ENCODE measurements around the gene XKRX. TPM values are rescaled to one million over a fixed set of nuclear protein-coding genes. Genes with fewer than 3 reads are reported as not detected.

The XKRX gene
- total and polyA plus RNA-seq, 3 experiments from 2014 or later = not detected

GRCh38 chrX:100880368-100880767 lies 48.3 kb downstream of the XKRX start:
- H3K36me3 Mint-ChIP-seq = peaks cover 0 to 1% (median 0%) of the 10 kb centered on the region in 3 donors
- POLR2A ChIA-PET = no interaction called here
- H3K9me3 Mint-ChIP-seq = no peaks in the 10 kb centered on the region
- Histone ChIP-seq H3K9me3 (ENCODE audit: low read length) (no peaks in the 10 kb centered on the region), H3K27me3 (ENCODE audit: insufficient read depth, low read length, poor library complexity, severe bottlenecking) (no peaks in the 10 kb centered on the region), H3K27ac (ENCODE audit: low read depth, low read length) (no peak overlapping the region), H3K4me1 (ENCODE audit: insufficient read depth, low read length) (no peaks in the 10 kb centered on the region), H3K4me3 (ENCODE audit: low read length) (no peak overlapping the region), H3K36me3 (ENCODE audit: insufficient read depth, low read length) (no peaks in the 10 kb centered on the region)
- no peak for DNase-seq
- peaks cover 0 to 4% (median 0%) of the 10 kb centered on the region in 3 donors for H3K4me1 Mint-ChIP-seq
- H3K27ac Mint-ChIP-seq = no peak overlapping the region
- CTCF ChIA-PET = no interaction called here
- peaks cover 5 to 9% of the 10 kb centered on the region in 2 donors for H3K27me3 Mint-ChIP-seq
- H3K4me3 Mint-ChIP-seq = no peak overlapping the region

DNA sequence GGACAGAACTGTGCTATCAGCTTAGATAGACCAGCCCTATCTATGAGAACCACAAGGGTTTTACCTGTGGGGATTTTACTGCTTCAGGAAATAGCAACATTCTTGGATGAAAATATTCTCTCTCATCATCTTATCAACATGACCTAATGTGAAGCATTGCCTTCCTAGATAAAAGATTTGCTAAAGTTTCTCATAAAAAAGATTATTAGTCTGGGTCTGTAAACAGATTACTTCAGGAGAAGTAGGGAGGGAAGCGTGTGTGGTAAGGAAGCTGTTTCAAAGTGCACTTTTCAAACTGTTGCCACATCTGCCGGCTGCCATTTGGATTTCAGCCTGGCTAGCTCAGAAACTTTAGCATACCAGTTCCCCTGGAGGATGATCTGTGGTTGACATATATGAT lies 54.4 kb downstream of the XKRX start, which contains the start of gene NOX1:
TSS of gene NOX1 (minus strand) at position 35 of the 400 bp plus-strand sequence. CDS start 220 bp downstream, outside the sequence.
- no peaks in the 10 kb centered on the region for H3K9me3 Mint-ChIP-seq
- Histone ChIP-seq H3K9me3 (ENCODE audit: low read length) (no peaks in the 10 kb centered on the region), H3K27me3 (ENCODE audit: insufficient read depth, low read length, poor library complexity, severe bottlenecking) (no peaks in the 10 kb centered on the region), H3K27ac (ENCODE audit: low read depth, low read length) (no peak within 1 kb of the TSS), H3K4me1 (ENCODE audit: insufficient read depth, low read length) (no peaks in the 10 kb centered on the region), H3K36me3 (ENCODE audit: insufficient read depth, low read length) (no peaks in the 10 kb centered on the region), H3K4me3 (ENCODE audit: low read length) (no peak within 1 kb of the TSS)
- H3K36me3 Mint-ChIP-seq = no peaks in the 10 kb centered on the region
- DNase-seq = no peak
- no peak within 1 kb of the TSS for H3K27ac Mint-ChIP-seq
- H3K4me3 Mint-ChIP-seq = no peak within 1 kb of the TSS
- ChIA-PET POLR2A (no interaction called here), CTCF (no interaction called here)
- no peaks in the 10 kb centered on the region for H3K4me1 Mint-ChIP-seq
- peaks cover 6 to 9% of the 10 kb centered on the region in 2 donors for H3K27me3 Mint-ChIP-seq

DNA sequence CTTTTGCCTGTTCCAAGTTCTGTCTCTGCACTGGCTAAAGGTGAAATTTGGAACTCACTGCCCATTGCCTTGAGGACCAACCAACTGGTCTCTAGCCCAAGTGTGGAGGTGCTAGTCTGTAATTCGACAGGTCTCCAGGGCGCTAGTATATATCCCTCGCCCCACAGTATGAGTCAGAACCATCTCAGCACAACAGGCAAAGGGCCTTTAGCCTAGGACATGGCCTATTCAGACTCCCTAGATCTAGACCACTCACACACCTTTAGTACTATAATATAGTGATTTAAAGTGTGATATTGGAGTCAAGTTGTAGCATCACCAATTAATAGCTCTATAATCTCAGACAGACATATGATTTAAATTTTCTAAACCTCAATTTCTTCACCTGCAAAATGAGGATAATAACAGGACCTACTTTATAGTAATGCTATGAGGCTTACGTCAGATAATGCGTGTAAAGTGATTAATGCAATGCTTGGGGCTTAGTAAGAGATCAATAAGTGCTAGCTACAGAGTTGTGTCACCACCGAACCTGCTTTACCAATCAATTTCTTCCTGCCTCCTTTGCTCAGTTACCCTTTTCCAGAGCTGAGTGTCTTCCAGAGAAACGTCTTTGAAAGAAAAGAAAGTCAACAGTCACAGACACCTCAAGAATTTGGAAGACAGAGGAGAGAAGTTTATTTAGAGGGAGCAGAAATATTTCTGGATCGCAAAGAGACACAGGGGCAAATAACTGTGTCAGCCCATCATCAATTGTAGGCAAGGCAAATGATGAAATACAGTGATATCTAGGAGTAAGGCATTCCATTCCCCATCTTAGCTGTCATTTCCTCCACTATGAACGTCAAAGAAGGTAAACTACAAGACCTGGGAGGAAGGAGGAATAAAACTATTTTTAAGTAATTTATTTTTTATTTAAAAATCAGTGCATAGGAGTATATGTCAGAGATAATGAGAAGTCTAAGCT lies 56.8 kb downstream of the XKRX start:
- Mint-ChIP-seq H3K9me3 (no peaks in the 10 kb centered on the region), H3K27ac (no peak overlapping the region), H3K4me1 (no peaks in the 10 kb centered on the region), H3K36me3 (no peaks in the 10 kb centered on the region), H3K4me3 (no peak overlapping the region), H3K27me3 (peaks cover 4 to 5% of the 10 kb centered on the region in 2 donors)
- no peak overlapping the region for H3K4me3 ChIP-seq (ENCODE audit: low read length)
- H3K27ac ChIP-seq (ENCODE audit: low read depth, low read length) = no peak overlapping the region
- H3K4me1 ChIP-seq (ENCODE audit: insufficient read depth, low read length) = no peaks in the 10 kb centered on the region
- ChIA-PET CTCF (no interaction called here), POLR2A (no interaction called here)
- no peak for DNase-seq
- no peaks in the 10 kb centered on the region for H3K36me3 ChIP-seq (ENCODE audit: insufficient read depth, low read length)
- no peaks in the 10 kb centered on the region for H3K27me3 ChIP-seq (ENCODE audit: insufficient read depth, low read length, poor library complexity, severe bottlenecking)
- H3K9me3 ChIP-seq (ENCODE audit: low read length) = no peaks in the 10 kb centered on the region

- POLR2A ChIA-PET = no interaction called here
- no peaks in the 10 kb centered on the region for H3K4me1 ChIP-seq (ENCODE audit: insufficient read depth, low read length)
Measured at GRCh38 chrX:100870527-100870926, 58.2 kb downstream of the XKRX start.

DNA sequence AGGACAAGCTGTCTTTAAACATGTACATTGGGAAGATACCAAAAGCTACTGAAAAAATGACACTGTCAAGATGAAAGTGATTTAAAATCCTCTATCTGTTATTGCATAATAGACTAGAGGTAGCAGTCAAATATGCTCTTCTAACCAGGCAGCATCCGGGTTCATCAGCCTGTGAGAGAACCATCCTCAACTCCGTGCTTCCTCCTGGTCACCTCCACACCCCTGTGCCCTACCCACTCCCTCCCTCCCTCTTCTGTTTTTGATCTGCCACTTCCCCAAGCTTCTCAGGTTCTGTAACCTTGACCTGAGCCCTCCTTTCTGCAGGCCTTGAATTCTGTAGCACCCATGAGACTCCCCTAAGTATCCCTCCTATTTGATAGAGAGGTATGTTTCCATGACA lies 60.4 kb downstream of the XKRX start:
- Histone ChIP-seq H3K27ac (ENCODE audit: low read depth, low read length) (no peak overlapping the region), H3K36me3 (ENCODE audit: insufficient read depth, low read length) (no peaks in the 10 kb centered on the region), H3K9me3 (ENCODE audit: low read length) (no peaks in the 10 kb centered on the region), H3K4me1 (ENCODE audit: insufficient read depth, low read length) (no peaks in the 10 kb centered on the region), H3K27me3 (ENCODE audit: insufficient read depth, low read length, poor library complexity, severe bottlenecking) (no peaks in the 10 kb centered on the region), H3K4me3 (ENCODE audit: low read length) (no peak overlapping the region)
- peaks cover 5 to 7% of the 10 kb centered on the region in 2 donors for H3K27me3 Mint-ChIP-seq
- no peaks in the 10 kb centered on the region for H3K4me1 Mint-ChIP-seq
- H3K4me3 Mint-ChIP-seq = no peak overlapping the region
- no peaks in the 10 kb centered on the region for H3K9me3 Mint-ChIP-seq
- no peak overlapping the region for H3K27ac Mint-ChIP-seq
- POLR2A ChIA-PET = no interaction called here
- no peak for DNase-seq
- no peaks in the 10 kb centered on the region for H3K36me3 Mint-ChIP-seq
- CTCF ChIA-PET = no interaction called here

More at GRCh38 chrX:100870527-100870926, 58.2 kb downstream of the XKRX start:
- DNase-seq = no peak
- no peak overlapping the region for H3K4me3 ChIP-seq (ENCODE audit: low read length)
- H3K4me1 Mint-ChIP-seq = no peaks in the 10 kb centered on the region
- no peaks in the 10 kb centered on the region for H3K27me3 ChIP-seq (ENCODE audit: insufficient read depth, low read length, poor library complexity, severe bottlenecking)
- peaks cover 5 to 6% of the 10 kb centered on the region in 2 donors for H3K27me3 Mint-ChIP-seq
- CTCF ChIA-PET = interaction anchor here (0.7 kb wide), 1 partner anchor 9 kb away, joined by 3 read pairs; no protein-coding TSS in a partner anchor
- H3K36me3 ChIP-seq (ENCODE audit: insufficient read depth, low read length) = no peaks in the 10 kb centered on the region
- H3K36me3 Mint-ChIP-seq = no peaks in the 10 kb centered on the region
- no peak overlapping the region for H3K27ac Mint-ChIP-seq
- no peak overlapping the region for H3K27ac ChIP-seq (ENCODE audit: low read depth, low read length)
- H3K9me3 ChIP-seq (ENCODE audit: low read length) = no peaks in the 10 kb centered on the region
- no peak overlapping the region for H3K4me3 Mint-ChIP-seq
- no peaks in the 10 kb centered on the region for H3K9me3 Mint-ChIP-seq

DNA sequence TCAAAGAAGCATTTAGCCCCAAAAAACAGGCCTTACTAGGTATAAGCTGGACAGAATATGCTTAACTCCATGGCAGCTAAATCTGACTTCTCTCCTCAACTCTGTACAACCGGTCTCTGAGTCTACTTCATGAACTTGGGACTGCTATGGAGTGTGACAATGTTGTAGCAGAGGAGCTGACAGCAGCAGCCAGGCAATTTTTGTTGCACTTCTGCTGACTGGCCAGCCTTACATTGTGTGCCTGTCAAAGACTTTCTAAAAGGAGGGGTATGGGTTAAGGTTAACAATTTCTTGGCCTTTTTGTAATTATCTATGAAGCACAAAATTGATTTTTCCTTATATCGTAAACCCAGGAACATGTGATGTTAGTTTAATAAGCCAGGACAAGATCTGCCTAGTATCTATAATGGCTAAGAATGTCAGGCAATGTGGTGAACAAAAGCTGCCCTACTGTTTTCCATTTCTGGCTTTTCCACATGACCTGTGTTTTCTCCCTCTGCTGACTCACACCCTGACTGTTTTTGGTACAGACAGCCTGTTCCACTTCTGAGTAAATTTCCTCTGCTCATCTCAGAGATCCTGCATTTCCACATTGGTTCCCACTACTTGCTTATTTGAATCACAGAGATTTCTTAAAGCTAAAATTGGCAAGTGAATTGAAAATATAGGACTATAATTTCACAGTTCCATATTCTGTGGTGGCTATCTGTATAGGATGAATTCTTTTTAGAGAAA lies 63.9 kb downstream of the XKRX start:
- ChIA-PET POLR2A (interaction anchor here (0.5 kb wide), 1 partner anchor 12 kb away, joined by 3 read pairs; no protein-coding TSS in a partner anchor), CTCF (no interaction called here)
- H3K36me3 ChIP-seq (ENCODE audit: insufficient read depth, low read length) = no peaks in the 10 kb centered on the region
- H3K4me3 ChIP-seq (ENCODE audit: low read length) = no peak overlapping the region
- no peak overlapping the region for H3K27ac ChIP-seq (ENCODE audit: low read depth, low read length)
- Mint-ChIP-seq H3K27me3 (peaks cover 0 to 11% of the 10 kb centered on the region in 2 donors), H3K4me1 (no peaks in the 10 kb centered on the region), H3K4me3 (no peak overlapping the region), H3K36me3 (no peaks in the 10 kb centered on the region), H3K9me3 (no peaks in the 10 kb centered on the region), H3K27ac (no peak overlapping the region)
- H3K4me1 ChIP-seq (ENCODE audit: insufficient read depth, low read length) = no peaks in the 10 kb centered on the region
- no peaks in the 10 kb centered on the region for H3K27me3 ChIP-seq (ENCODE audit: insufficient read depth, low read length, poor library complexity, severe bottlenecking)
- no peak for DNase-seq
- H3K9me3 ChIP-seq (ENCODE audit: low read length) = no peaks in the 10 kb centered on the region

Other genes with a start within 250 kb of the XKRX start
- gene SYTL4, start 196.8 kb downstream of the XKRX start, total RNA-seq = not detected
- gene SYTL4, start 196.8 kb downstream of the XKRX start, polyA plus RNA-seq = not detected
- 10 to 100 TPM; 55.6 to 59.5 TPM for gene CSTF2, start 108.5 kb downstream of the XKRX start, total RNA-seq
- gene CSTF2, start 108.5 kb downstream of the XKRX start, polyA plus RNA-seq = 13.5 TPM
- not detected for gene NOX1, start 54.6 kb downstream of the XKRX start, total RNA-seq
- not detected for gene NOX1, start 54.6 kb downstream of the XKRX start, polyA plus RNA-seq
- gene ARL13A, start 40.8 kb upstream of the XKRX start, total RNA-seq = not detected
- not detected for gene ARL13A, start 40.8 kb upstream of the XKRX start, polyA plus RNA-seq
- 10 to 100 TPM; 18.0 to 19.0 TPM for gene TRMT2B, start 123.2 kb upstream of the XKRX start, total RNA-seq
- 45.5 TPM for gene TRMT2B, start 123.2 kb upstream of the XKRX start, polyA plus RNA-seq
- gene TMEM35A, start 150.0 kb upstream of the XKRX start, total RNA-seq = not detected
- not detected for gene TMEM35A, start 150.0 kb upstream of the XKRX start, polyA plus RNA-seq
- gene CENPI, start 169.3 kb upstream of the XKRX start, total RNA-seq = 10 to 100 TPM; 12.8 to 15.5 TPM
- gene CENPI, start 169.3 kb upstream of the XKRX start, polyA plus RNA-seq = 0.15 TPM

Measured in CD8-positive, alpha-beta memory T cell (primary cell).